Medulla oblongata (tissue), 1 donor: ENCODE measurements around the gene CMIP.

Experiments
- DNase-seq: peaks from one replicate; pipeline ENCODE4 v3.0.0-alpha.2; 2015; ENCODE audit errors: extremely low spot score

Gene CMIP

GRCh38 chr16:81532491-81533174 is 88.0 kb downstream of the CMIP start:
- DNase-seq = no peak

- DNase-seq = no peak
Measured at GRCh38 chr16:81533175-81533507, 88.5 kb downstream of the CMIP start.

- no peak for DNase-seq
Measured at GRCh38 chr16:81535679-81536360, 91.2 kb downstream of the CMIP start.

- DNase-seq = no peak
Measured at GRCh38 chr16:81536648-81537047, 92.0 kb downstream of the CMIP start.

GRCh38 chr16:81537721-81538561 is 93.3 kb downstream of the CMIP start:
- DNase-seq = no peak

GRCh38 chr16:81539009-81539758 is 94.6 kb downstream of the CMIP start:
- no peak for DNase-seq

- no peak for DNase-seq
Measured at GRCh38 chr16:81539759-81540472, 95.3 kb downstream of the CMIP start.

- no peak for DNase-seq
Measured at GRCh38 chr16:81541314-81541713, 96.7 kb downstream of the CMIP start.

GRCh38 chr16:81542609-81543570 is 98.3 kb downstream of the CMIP start:
- DNase-seq = no peak

GRCh38 chr16:81543571-81543970 is 99.0 kb downstream of the CMIP start:
- DNase-seq = no peak

GRCh38 chr16:81544261-81544660 is 99.7 kb downstream of the CMIP start:
- DNase-seq = no peak

- no peak for DNase-seq
Measured at GRCh38 chr16:81544700-81545271, 100.2 kb downstream of the CMIP start.

GRCh38 chr16:81545470-81546250 is 101.1 kb downstream of the CMIP start:
- DNase-seq = no peak

- DNase-seq = no peak
Measured at GRCh38 chr16:81546781-81547180, 102.2 kb downstream of the CMIP start.

GRCh38 chr16:81547194-81547938 is 102.8 kb downstream of the CMIP start:
- DNase-seq = no peak

- DNase-seq = no peak
Measured at GRCh38 chr16:81547939-81548216, 103.3 kb downstream of the CMIP start.

GRCh38 chr16:81548551-81548875 is 103.9 kb downstream of the CMIP start:
- no peak for DNase-seq

GRCh38 chr16:81548876-81549546 is 104.4 kb downstream of the CMIP start:
- no peak for DNase-seq
